ENCODE data around the gene TAOK1. TPM values are rescaled to one million over a fixed set of nuclear protein-coding genes. Genes with fewer than 3 reads are reported as not detected.

TAOK1 gene
- 29.6 and 37.1 TPM in 2 replicates for total RNA-seq (2014; rRNA removed; shearing (Covaris generic))

GRCh38 chr17:29389982-29390850 is at the start of gene TAOK1:
TAOK1 (plus strand) TSS chr17:29390363; CDS start chr17:29451549, 61,186 bp downstream.

GRCh38 chr17:29566473-29567303 is 176.5 kb downstream of the TAOK1 start, which contains the start of gene ABHD15:
ABHD15 (minus strand) TSS chr17:29567037; CDS start chr17:29566966, 71 bp downstream.

GRCh38 chr17:29568331-29569244 is 178.4 kb downstream of the TAOK1 start, which contains the start of gene TP53I13:
TP53I13 (plus strand) TSS chr17:29568701; CDS start chr17:29568759, 58 bp downstream.

DNA sequence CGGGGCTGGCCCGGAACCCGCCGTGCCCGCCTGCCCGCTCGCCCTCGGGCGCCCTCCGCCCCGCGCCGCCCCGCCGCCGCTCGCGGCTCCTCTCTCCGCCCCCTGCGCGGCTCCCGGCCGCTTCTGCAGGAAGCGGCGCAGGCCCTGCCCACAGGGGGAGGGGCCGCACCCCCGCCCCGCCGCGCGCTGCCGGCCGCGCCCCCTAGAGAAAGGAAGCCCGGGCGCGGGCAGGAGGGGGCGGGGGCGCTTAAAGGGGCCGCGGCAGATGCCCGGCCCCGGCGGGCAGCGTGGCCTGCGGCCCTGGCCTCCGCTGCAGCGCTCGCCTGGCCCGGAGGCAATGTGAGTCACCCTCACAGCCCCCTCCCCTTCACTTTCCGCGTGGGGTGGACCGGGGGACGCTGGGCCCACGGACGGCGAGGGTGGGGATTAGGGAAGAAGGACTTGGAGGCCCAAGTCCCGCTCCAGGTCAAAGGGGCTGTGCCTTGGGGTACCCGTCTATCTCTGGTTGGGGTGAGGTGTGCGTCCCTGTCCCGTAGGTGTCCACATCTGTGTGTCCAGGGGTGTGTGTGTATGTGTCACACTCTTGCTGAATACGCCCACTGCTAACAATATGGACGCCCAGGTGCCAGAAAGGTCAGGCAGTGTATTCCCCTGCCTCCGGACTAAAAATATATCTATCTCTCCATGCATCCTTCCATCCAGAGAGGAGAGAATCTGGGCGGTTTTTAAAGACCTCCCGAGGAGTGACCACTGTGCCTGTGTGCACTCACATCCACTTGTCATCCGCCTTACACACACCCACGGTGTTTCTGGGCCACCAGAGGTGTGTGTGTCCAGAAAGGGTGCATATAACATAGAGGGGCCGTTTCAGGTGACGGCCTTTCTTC is 199.6 kb downstream of the TAOK1 start, which contains the start of gene GIT1:
GIT1 (minus strand) TSS at position 125 of the 887 bp plus-strand sequence. CDS start 270 bp downstream, outside the sequence.

DNA sequence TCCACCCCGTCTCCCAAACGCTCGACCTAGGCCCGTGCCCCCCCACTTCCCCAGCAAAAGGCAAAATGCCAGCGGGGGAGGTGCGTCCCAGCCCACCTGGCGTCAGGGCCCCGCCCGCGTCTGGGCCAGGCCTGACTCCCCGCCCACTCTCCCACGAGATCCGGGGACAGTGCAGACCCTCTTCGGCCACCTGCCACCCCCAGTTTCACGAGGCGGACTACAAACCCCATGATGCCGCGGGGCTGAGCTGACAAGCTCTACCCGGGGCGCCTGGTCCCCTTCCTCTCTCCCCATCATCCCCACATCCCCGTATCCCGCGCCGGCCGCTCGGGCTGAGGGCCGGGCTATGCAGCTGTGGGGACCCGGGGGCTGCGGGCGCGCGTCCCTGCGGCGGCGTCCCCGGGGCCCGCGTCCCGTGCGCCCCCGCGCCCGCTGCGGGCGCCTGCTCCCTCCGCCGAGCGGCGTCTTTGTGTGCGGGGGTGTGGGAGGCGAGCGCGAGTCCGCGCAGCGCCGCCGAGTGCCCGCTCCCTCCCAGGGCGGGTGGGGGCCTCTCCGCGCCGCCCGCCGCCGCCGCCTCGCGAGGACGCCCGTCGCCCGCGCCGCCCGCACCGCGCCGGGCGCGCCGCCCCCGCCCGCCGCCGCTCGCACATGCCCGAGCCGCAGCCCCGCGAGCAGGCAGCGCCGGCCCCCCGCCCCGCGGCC is 202.8 kb downstream of the TAOK1 start, which contains the start of gene ANKRD13B:
ANKRD13B (plus strand) TSS at position 283 of the 702 bp plus-strand sequence. CDS start 490 bp downstream, outside the sequence.

Small RNA genes lying within 50 kb of the gene (small RNA-seq; reads per million reads assigned to genes)
- gene RNU4-34P (not detected), gene RNU6-1034P (not detected), gene RNU6-711P (not detected)

Other genes starting within 250 kb of the TAOK1 start
- 41.5 and 52.1 TPM in 2 replicates for gene MYO18A, start 210.0 kb upstream of the TAOK1 start, total RNA-seq (2014; rRNA removed; shearing (Covaris generic))
- gene CRYBA1, start 143.5 kb upstream of the TAOK1 start, total RNA-seq (2014; rRNA removed; shearing (Covaris generic)) = not detected in 2 replicates
- 27.3 and 27.8 TPM in 2 replicates for gene NUFIP2, start 96.2 kb upstream of the TAOK1 start, total RNA-seq (2014; rRNA removed; shearing (Covaris generic))
- 5.8 and 6.2 TPM in 2 replicates for gene ABHD15, start 176.7 kb downstream of the TAOK1 start, total RNA-seq (2014; rRNA removed; shearing (Covaris generic))
- gene TP53I13, start 178.3 kb downstream of the TAOK1 start, total RNA-seq (2014; rRNA removed; shearing (Covaris generic)) = 64.7 and 73.3 TPM in 2 replicates
- gene GIT1, start 199.3 kb downstream of the TAOK1 start, total RNA-seq (2014; rRNA removed; shearing (Covaris generic)) = 54.1 and 64.7 TPM in 2 replicates
- 22.4 and 24.4 TPM in 2 replicates for gene ANKRD13B, start 202.8 kb downstream of the TAOK1 start, total RNA-seq (2014; rRNA removed; shearing (Covaris generic))
- 0.66 and 0.83 TPM in 2 replicates for gene CORO6, start 232.5 kb downstream of the TAOK1 start, total RNA-seq (2014; rRNA removed; shearing (Covaris generic))

All from A375 (cell line).